H1 (cell line): ENCODE data around the gene FGF11. TPM values are rescaled to one million over a fixed set of nuclear protein-coding genes. Genes with fewer than 3 reads are reported as not detected.

Experiments used
- GTF2F1 ChIP-seq: IDR thresholded peaks from 2 replicates; pipeline ENCODE4 v1.6.1; 2012; ENCODE audit warnings: low read depth, low read length, improper control_type of control experiment, borderline replicate concordance
- HDAC2 ChIP-seq, 2 experiments: fragments of 300-600 bp in 1 of 2; sonication (generic) in 1 of 2; IDR thresholded peaks; 2 replicates each; pipeline ENCODE4 v1.6.1; 2011 to 2012; ENCODE audit warnings: low read depth in 2 of 2, low read length in 2 of 2, mild to moderate bottlenecking in 2 of 2, moderate library complexity in 2 of 2, borderline replicate concordance in 1 of 2, inconsistent platforms in 1 of 2
- JUND ChIP-seq: IDR thresholded peaks from 2 replicates; pipeline ENCODE4 v1.6.1; 2011; ENCODE audit warnings: mild to moderate bottlenecking, improper control_type of control experiment, low read length
- KDM1A ChIP-seq: fragments of 200-600, 300-600 bp; sonication (generic); IDR thresholded peaks from 2 replicates; pipeline ENCODE4 v1.7.1; 2016; ENCODE audit warnings: mild to moderate bottlenecking, low read length, borderline replicate concordance
- PHF8 ChIP-seq: fragments of 200-600 bp; sonication (generic); conservative IDR thresholded peaks from 2 replicates; pipeline ENCODE4 v1.7.1; 2012; ENCODE audit warnings: low read depth, mild to moderate bottlenecking, inconsistent platforms, low read length, moderate library complexity
- POLR2A ChIP-seq, 2 experiments: IDR thresholded peaks; 1 replicate in 1 of 2; 2 replicates in 1 of 2; pipeline ENCODE4 v1.6.1; 2011; ENCODE audit warnings: low read depth in 2 of 2, low read length in 2 of 2, mild to moderate bottlenecking in 2 of 2; ENCODE audit errors: control extremely low read depth in 1 of 2
- RAD21 ChIP-seq, 2 experiments: IDR thresholded peaks in 1 of 2; conservative IDR thresholded peaks in 1 of 2; 2 replicates each; pipeline ENCODE4 v1.6.1; 2011; ENCODE audit warnings: low read depth in 2 of 2, low read length in 2 of 2, improper control_type of control experiment in 1 of 2, inconsistent platforms in 1 of 2, mild to moderate bottlenecking in 1 of 2, moderate library complexity in 1 of 2
- RBBP5 ChIP-seq: IDR thresholded peaks from 2 replicates; pipeline ENCODE4 v1.7.1; 2012; ENCODE audit warnings: low read depth, mild to moderate bottlenecking, inconsistent platforms, low read length, moderate library complexity, borderline replicate concordance
- SAP30 ChIP-seq: fragments of 300-600 bp; sonication (generic); IDR thresholded peaks from 2 replicates; pipeline ENCODE4 v1.7.1; 2012; ENCODE audit warnings: low read length, moderate library complexity, mild to moderate bottlenecking, inconsistent platforms; ENCODE audit not compliant: insufficient read depth, insufficient replicate concordance
- SIN3A ChIP-seq, 2 experiments: IDR thresholded peaks in 1 of 2; conservative IDR thresholded peaks in 1 of 2; 2 replicates each; pipeline ENCODE4 v1.6.1; 2011 to 2012; ENCODE audit warnings: low read length in 2 of 2, improper control_type of control experiment in 1 of 2, low read depth in 1 of 2, mild to moderate bottlenecking in 1 of 2
- SP1 ChIP-seq: IDR thresholded peaks from 2 replicates; pipeline ENCODE4 v1.6.1; 2011; ENCODE audit warnings: low read depth, low read length
- SP2 ChIP-seq: IDR thresholded peaks from 2 replicates; pipeline ENCODE4 v1.6.1; 2012; ENCODE audit warnings: mild to moderate bottlenecking, low read length, inconsistent platforms
- TAF1 ChIP-seq: IDR thresholded peaks from 2 replicates; pipeline ENCODE4 v1.6.1; 2011; ENCODE audit warnings: mild to moderate bottlenecking, low read depth, low read length
- TEAD4 ChIP-seq: IDR thresholded peaks from 2 replicates; pipeline ENCODE4 v1.6.1; 2012; ENCODE audit warnings: low read depth, low read length, inconsistent platforms, mixed read lengths
- YY1 ChIP-seq: IDR thresholded peaks from 2 replicates; pipeline ENCODE4 v1.6.1; 2011; ENCODE audit warnings: low read depth, mild to moderate bottlenecking, low read length
- polyA plus RNA-seq, 7 experiments: library from polyadenylated mRNA; depleted of rRNA in 3 of 7; stranded (reverse) in 5 of 7; unstranded in 2 of 7; fragments of >200 nt in 5 of 7; fragments of 200-250 nt in 2 of 7; gene quantifications; 1 replicate in 5 of 7; 2 replicates in 1 of 7; 4 replicates in 1 of 7; pipeline versions ENCODE4 v1.2.1 to v1.2.3, GENCODE V29; 2011 to 2013; ENCODE audit warnings: missing spikeins in 2 of 7, mixed read lengths in 2 of 7
- total RNA-seq: library from RNA; stranded (reverse); fragmentation: NEBNext Ultra II Directional; extraction: Animal tissue kit (Norgen Biotek cat#: 25700); gene quantifications from 2 replicates; pipeline ENCODE4 v1.2.1, GENCODE V29; 2021
- TF ChIP-seq, protein P1 (sequence below): IDR thresholded peaks from 2 replicates; pipeline ENCODE4 v1.6.1; 2012; ENCODE audit warnings: inconsistent platforms
- TF ChIP-seq, protein P2 (sequence below): IDR thresholded peaks from 2 replicates; pipeline ENCODE4 v1.6.1; 2012; ENCODE audit warnings: low read length, inconsistent platforms

Gene FGF11
- total and polyA plus RNA-seq, 2 of the 8 experiments (the other 6 are each of a cell fraction or from before 2014, with no cell fraction given), result 11.8 to 26.1 TPM

GRCh38 chr17:7393613-7394451 lies 45.5 kb upstream of the FGF11 start (continued):
- TF ChIP-seq, protein P1, sequence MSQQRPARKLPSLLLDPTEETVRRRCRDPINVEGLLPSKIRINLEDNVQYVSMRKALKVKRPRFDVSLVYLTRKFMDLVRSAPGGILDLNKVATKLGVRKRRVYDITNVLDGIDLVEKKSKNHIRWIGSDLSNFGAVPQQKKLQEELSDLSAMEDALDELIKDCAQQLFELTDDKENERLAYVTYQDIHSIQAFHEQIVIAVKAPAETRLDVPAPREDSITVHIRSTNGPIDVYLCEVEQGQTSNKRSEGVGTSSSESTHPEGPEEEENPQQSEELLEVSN, result peak; percentile 15; the same call in 1 of the 2 replicates
- TF ChIP-seq POLR2A (IDR thresholded peaks at IDR 0.05; ENCODE audit: control extremely low read depth in 1 of 2, low read depth in 2 of 2, low read length in 2 of 2) (0 out of 3 replicates have a peak, but pooled peaks of 1 of the 2 experiments have one; percentile 0), SP1 (no peak), GTF2F1 (no peak), KDM1A (no peak), YY1 (no peak), RBBP5 (no peak; the same call in 1 of the 2 replicates), RAD21 (IDR thresholded peaks at IDR 0.05 in 1 of 2, conservative IDR thresholded peaks at IDR 0.05 in 1 of 2; ENCODE audit: low read depth in 2 of 2, low read length in 2 of 2) (peak; percentile 69 to 82), JUND (no peak), TAF1 (peak; percentile 21; the same call in 1 of the 2 replicates), TEAD4 (peak; percentile 61), SIN3A (conservative IDR thresholded peaks at IDR 0.05 in 1 of 2, IDR thresholded peaks at IDR 0.05 in 1 of 2; ENCODE audit: low read depth in 1 of 2, low read length in 2 of 2) (peak; percentile 35 to 71; a peak in 2 of 4 replicates), HDAC2 (IDR thresholded peaks at IDR 0.05; ENCODE audit: borderline replicate concordance in 1 of 2, low read depth in 2 of 2, low read length in 2 of 2) (peak in 1 of 2 experiments; percentile 55; a peak in 1 of 4 replicates), PHF8 (0 out of 2 replicates have a peak, but pooled peaks have one; percentile 4), SAP30 (peak; percentile 69), SP2 (no peak)
- TF ChIP-seq, protein P2, sequence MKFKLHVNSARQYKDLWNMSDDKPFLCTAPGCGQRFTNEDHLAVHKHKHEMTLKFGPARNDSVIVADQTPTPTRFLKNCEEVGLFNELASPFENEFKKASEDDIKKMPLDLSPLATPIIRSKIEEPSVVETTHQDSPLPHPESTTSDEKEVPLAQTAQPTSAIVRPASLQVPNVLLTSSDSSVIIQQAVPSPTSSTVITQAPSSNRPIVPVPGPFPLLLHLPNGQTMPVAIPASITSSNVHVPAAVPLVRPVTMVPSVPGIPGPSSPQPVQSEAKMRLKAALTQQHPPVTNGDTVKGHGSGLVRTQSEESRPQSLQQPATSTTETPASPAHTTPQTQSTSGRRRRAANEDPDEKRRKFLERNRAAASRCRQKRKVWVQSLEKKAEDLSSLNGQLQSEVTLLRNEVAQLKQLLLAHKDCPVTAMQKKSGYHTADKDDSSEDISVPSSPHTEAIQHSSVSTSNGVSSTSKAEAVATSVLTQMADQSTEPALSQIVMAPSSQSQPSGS, result no peak
- TF ChIP-seq, all 59 proteins: peak for 11
